Putamen (tissue), 1 donor: ENCODE results near the gene TM4SF4.

ENCODE experiments used
- DNase-seq: peaks from one replicate; pipeline ENCODE4 v3.0.0-alpha.2; 2016; ENCODE audit warnings: low spot score

Gene TM4SF4

DNA sequence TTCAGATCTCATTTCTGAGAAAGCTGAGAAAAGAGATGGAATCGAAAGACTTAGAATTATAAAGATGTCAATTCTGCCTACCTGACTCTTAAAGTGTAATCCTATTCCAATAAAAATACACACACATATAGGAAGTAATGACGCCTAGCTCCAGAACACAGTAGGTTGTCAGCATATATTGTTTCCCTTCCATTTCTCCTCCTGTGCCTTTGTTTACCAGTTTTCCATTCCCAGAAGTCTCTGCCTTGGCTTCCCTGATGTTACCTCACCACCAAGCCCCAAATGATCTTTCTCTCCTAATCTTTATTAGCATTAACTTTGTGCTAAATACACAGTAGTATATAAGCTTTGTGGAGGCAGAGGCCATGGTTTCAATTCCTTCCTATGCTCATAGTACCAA, 40.0 kb downstream of the TM4SF4 start:
- no peak for DNase-seq

- no peak for DNase-seq
Observed at GRCh38 chr3:149515249-149515648, 40.8 kb downstream of the TM4SF4 start.

- no peak for DNase-seq
Observed at GRCh38 chr3:149516920-149517319, 42.4 kb downstream of the TM4SF4 start.

GRCh38 chr3:149519912-149520311, 45.4 kb downstream of the TM4SF4 start:
- DNase-seq = no peak

DNA sequence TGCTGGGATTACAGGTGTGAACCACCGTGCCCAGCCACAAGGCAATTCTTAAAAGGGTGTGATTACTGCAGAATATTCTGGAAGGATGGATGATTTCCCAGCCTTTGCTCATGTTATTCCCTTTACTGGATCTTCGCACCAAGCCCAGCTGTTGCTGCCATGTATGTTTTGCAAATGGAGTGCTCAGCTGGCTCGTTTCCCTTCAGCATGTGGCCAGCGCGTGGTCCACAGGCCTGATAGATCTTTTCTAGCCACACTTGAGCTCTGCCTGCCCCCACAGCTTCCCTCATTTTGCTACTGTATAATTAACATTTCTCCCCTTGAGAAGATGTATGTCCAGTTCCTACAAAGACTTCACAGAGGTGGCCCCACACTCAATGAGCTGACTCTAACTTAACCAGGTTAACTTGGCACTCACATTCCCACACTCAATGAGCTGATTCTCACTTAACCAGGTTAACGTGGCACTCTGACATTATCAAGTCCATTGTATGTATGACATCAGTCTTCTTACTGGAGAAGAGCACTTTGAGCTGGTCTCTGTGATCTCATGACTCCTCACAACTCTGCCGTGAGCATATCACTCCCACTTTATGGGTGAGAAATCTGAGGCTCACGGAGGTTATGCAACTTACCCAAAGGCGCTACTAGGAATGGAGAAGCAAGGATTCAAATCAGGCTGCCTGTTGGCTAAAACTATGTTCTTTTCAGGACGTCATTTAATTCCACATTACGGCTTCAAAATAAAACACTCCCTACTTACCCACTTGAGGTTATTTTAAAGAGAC, 49.2 kb downstream of the TM4SF4 start:
- no peak for DNase-seq

DNA sequence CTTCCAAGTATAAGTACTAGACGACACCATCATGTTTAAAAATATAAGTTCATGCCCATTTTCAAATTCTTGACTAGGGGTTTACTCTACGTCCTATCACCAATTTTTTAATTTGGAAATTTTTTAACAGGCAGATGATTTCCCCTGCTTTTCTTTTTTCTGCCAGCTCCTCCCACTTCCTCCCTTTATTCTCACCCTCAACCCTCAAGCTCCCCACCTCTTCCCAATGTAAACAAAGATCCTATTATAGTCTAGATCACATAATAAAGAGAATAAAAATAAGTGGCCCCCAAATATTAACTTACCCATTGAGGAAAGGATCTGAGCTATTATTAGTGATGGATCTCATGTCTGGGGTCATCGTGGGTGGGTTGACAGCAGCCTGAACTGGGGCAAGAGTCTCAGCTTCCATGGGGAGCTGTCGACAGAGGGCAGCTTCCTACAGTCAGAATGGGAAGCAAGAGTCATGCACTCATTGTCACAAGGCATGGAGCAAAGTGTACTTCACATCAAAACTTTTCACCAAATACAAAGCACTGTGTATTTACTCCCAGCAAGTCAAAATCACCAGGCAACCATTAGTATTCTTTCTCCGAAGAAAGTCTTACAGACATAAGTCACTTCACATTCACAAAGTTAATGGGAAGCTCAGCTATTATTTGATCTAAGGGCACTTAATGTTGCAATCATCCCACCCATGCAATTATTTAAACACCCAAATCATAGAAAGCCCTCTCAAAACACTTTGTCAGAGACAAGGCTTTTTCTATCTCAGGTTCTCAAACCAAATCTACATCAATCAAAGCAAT, 53.2 kb downstream of the TM4SF4 start:
- DNase-seq = no peak

DNA sequence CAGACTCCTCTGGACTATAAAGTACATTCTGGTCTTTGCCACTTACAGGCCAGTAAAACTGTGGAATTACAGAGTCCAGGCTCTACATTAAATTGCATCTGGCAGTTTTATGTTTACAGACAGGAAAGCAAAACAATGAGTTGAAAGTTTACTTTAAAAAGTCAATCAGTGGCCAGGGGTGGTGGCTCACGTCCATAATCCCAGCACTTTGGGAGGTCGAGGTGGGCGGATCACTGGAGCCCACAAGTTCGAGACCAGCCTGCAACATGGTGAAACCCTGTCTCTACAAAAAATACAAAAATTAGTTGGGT, 53.8 kb downstream of the TM4SF4 start:
- no peak for DNase-seq

- DNase-seq = no peak
Observed at GRCh38 chr3:149529099-149529498, 54.6 kb downstream of the TM4SF4 start.

DNA sequence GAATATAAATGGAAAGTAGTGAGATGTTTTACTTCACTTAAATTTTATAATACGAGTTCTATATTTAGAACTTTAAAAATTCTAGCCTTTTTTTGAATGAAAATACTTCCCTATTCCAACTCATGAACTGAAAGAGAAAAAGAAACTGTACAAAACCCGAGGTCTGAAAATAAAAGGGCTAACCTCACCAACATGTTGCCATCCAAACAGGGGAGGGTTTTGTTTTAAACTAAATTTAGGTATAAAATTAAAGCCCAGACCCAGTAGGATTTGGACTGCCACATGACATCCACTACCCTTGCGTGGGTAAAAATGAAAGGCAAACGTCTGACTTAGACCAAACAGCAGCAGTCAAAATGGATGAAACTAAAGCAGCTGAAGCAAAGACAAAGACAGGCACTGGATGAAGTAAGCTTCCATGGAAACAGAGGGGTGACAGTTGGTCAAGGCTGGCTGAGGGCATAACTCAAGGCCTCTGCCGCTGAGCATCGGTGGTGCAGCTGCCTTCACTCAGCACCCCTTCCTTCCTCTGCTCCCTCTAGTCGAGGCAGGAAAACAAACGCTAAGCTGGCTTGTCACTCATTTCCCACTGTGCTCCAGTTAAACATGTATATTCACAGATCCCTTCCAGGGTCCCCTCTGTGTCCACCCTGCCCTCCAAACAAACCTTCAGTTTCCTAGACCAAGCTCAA, 58.1 kb downstream of the TM4SF4 start:
- DNase-seq = no peak

DNA sequence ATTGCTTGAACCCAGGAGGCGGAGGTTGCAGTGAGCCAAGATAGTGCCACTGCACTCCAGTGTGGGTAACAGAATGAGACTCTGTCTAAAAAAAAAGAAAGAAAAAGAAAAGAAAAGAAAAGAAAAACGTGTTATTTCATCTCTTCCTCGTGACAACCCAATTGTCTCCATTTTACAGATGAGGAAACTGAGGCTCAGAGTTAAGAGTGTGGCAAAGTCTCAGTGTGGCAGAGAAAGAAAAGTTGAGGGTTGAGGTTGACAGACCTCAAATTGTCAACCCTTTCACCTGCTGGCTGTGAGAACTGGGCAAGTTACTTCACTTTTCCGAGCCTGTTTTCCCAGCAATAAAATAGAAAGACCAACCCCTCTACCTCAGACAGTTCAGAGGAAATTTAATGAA, 59.6 kb downstream of the TM4SF4 start:
- DNase-seq = no peak

DNA sequence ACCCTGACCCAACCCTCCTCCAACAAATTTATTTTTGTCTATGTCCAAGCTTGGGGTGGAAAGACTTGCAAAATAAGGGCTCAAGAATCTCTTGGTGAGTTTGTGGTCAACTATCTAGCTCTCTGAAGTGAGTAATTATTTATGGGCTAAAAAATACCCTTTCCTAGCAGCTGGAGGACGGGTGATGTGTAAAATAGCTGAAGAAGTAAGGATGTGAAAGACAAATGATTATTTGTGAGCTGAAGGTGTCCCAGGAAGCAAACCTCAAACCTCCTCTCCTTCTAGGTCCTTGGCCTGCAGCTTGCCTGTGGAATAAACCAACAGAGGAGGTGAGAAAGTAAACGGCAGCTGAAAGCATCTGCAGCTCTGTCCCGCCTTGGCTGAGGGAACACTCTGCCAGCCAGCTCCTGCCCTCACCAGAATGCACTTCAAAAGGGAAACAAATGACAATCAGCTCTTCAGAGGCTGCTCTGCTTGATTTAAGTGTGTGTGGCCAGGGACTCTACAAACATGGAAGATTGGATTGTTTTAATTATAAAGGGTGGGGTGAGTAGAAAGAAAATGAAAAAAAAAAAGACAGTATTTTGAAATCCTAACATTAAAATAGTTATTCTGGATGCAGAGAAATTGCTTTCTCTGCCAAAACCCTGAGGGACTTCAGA, 60.3 kb downstream of the TM4SF4 start:
- no peak for DNase-seq

DNA sequence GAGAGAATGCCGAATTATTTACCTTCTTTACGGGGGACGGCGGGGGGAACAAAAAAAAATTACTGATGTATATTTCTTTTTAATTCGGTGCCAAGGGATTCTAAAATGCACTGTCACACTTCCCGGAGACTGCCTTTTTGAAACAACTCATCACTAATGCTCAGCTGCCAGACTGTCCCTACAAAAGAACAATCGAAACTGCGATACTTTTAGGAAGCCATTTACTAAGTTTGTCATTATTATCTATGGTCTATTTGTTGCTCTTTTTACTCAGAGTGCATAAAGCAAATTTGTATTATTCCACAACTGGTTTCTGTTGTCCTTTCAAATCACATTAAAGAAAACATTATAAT, 60.8 kb downstream of the TM4SF4 start:
- no peak for DNase-seq

GRCh38 chr3:149536429-149536828, 61.9 kb downstream of the TM4SF4 start:
- no peak for DNase-seq

DNA sequence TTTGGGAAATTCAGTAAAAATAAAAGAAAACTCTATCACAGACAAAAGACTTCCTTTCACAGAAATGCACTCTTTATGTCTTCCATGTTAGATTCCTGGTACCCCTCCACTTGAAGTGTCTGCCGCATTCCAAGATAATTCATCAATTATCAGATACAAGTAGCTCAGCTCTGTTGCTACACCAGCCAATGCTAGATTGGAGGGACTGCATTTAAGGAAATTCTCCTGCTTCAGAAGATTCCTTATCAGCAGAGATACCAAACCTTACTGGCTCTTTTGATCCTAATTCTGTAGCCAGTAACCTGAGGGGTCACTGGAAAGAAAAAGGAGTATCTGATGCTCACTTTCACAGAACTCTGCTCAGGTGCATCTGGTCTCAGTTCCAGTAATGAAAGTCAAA, 63.9 kb downstream of the TM4SF4 start:
- no peak for DNase-seq

- DNase-seq = no peak
Observed at GRCh38 chr3:149541091-149541491, 66.6 kb downstream of the TM4SF4 start.

- no peak for DNase-seq
Observed at GRCh38 chr3:149542375-149543312, 68.1 kb downstream of the TM4SF4 start.

GRCh38 chr3:149545049-149545448, 70.6 kb downstream of the TM4SF4 start:
- DNase-seq = no peak

- DNase-seq = peak; percentile 57
Observed at GRCh38 chr3:149547413-149547812, 72.9 kb downstream of the TM4SF4 start.

DNA sequence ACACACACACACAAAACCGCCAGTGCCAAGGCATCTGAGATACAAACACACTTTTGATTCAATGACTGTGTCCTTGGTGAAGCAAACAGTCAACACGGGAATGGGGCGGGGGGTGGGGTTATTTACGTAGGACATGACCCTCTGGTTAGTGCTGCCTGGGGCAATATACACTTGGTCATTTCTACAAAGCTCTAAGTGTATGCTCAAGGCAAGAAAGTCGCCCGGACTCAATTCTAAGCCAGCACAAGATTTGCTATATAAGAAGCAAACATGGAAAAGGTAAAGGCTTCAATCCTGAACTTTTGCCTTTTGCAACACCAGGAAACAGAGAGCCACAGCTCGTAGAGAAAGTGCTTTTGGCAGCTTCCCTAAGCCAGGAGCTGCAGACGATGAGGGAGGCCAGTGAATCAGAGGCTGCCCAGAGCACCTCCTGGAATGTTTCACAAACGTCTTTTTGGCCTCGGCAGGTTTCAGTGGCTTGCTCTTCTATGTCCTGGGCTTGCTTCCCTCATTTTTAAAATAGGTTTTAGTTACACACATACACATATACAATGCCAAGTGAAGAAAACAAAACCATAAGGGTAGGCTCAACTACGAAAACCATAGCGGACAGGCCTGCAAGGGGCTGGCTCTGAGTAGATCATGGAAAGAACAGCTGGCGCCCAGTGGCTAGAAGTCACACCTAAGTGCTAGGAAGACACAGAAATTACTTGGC, 73.6 kb downstream of the TM4SF4 start:
- no peak for DNase-seq

- DNase-seq = no peak
Observed at GRCh38 chr3:149548669-149549065, 74.2 kb downstream of the TM4SF4 start.

- DNase-seq = no peak
Observed at GRCh38 chr3:149551500-149551899, 77.0 kb downstream of the TM4SF4 start.
